HEK293 (cell line): ENCODE results near the gene STK11.
A peak's percentile ranks its signal among the peaks of the same experiment; 100 is the strongest.

Experiments
- CTCF ChIP-seq: fragments of 450-650 bp; formaldehyde crosslinking; IDR thresholded peaks from 2 replicates; pipeline ENCODE4 v1.5.1; 2016; ENCODE audit warnings: missing biosample characterization, missing genetic modification characterization
- ELK4 ChIP-seq: IDR thresholded peaks from 2 replicates; pipeline ENCODE4 v1.6.1; 2011; ENCODE audit warnings: mild to moderate bottlenecking, low read depth, low read length, borderline replicate concordance
- GLIS1 ChIP-seq: fragments of 450-650 bp; formaldehyde crosslinking; IDR thresholded peaks from 2 replicates; pipeline ENCODE4 v1.5.1; 2016; ENCODE audit warnings: missing biosample characterization, missing genetic modification characterization
- KLF10 ChIP-seq: fragments of 450-650 bp; IDR thresholded peaks from 2 replicates; pipeline ENCODE4 v1.5.1; 2018; ENCODE audit warnings: missing biosample characterization, mild to moderate bottlenecking, missing genetic modification characterization
- KLF7 ChIP-seq: fragments of 450-650 bp; formaldehyde crosslinking; IDR thresholded peaks from 2 replicates; pipeline ENCODE4 v1.5.1; 2016; ENCODE audit warnings: missing biosample characterization, missing genetic modification characterization, borderline replicate concordance
- ZBTB44 ChIP-seq: fragments of 450-650 bp; IDR thresholded peaks from 2 replicates; pipeline ENCODE4 v1.5.1; 2018; ENCODE audit warnings: missing biosample characterization, mild to moderate bottlenecking, missing genetic modification characterization
- ZNF10 ChIP-seq: fragments of 450-650 bp; formaldehyde crosslinking; IDR thresholded peaks from 2 replicates; pipeline ENCODE4 v1.5.1; 2017; ENCODE audit warnings: missing biosample characterization, missing genetic modification characterization
- ZNF148 ChIP-seq: fragments of 450-650 bp; formaldehyde crosslinking; IDR thresholded peaks from 2 replicates; pipeline ENCODE4 v1.5.0; 2017; ENCODE audit warnings: missing biosample characterization, missing genetic modification characterization, borderline replicate concordance
- ZNF23 ChIP-seq: fragments of 450-650 bp; formaldehyde crosslinking; IDR thresholded peaks from 2 replicates; pipeline ENCODE4 v1.5.1; 2016; ENCODE audit warnings: missing biosample characterization, missing genetic modification characterization, borderline replicate concordance
- ZNF274 ChIP-seq, 2 experiments: fragments of 200-500 bp in 1 of 2; fragments of 450-650 bp in 1 of 2; sonication (Bioruptor generic) in 1 of 2; formaldehyde crosslinking in 1 of 2; IDR thresholded peaks; 2 replicates each; pipeline versions ENCODE4 v1.5.1 to v1.6.1; 2014 to 2016; ENCODE audit warnings: borderline replicate concordance in 1 of 2, inconsistent platforms in 1 of 2, low read length in 1 of 2, missing biosample characterization in 1 of 2, missing genetic modification characterization in 1 of 2
- ZNF645 ChIP-seq: fragments of 450-650 bp; formaldehyde crosslinking; IDR thresholded peaks from 2 replicates; pipeline ENCODE4; 2016; ENCODE audit warnings: missing biosample characterization, missing genetic modification characterization
- ZSCAN18 ChIP-seq: fragments of 450-650 bp; formaldehyde crosslinking; IDR thresholded peaks from 2 replicates; pipeline ENCODE4 v1.5.1; 2016; ENCODE audit warnings: missing biosample characterization, missing genetic modification characterization

GRCh38 chr19:1274852-1275259 is 69.3 kb downstream of the STK11 start:
- TF ChIP-seq CTCF (peak; percentile 48), KLF7 (tag by site-specific recombination) (0 out of 2 replicates have a peak, but pooled peaks have one; percentile 75), ZNF148 (tag by site-specific recombination) (no peak), ZNF645 (tag by site-specific recombination) (no peak), ZNF274 (IDR thresholded peaks at IDR 0.05; ENCODE audit: low read length) (no peak), ZNF274 (tag by site-specific recombination; IDR thresholded peaks at IDR 0.05; ENCODE audit: borderline replicate concordance) (no peak), ZBTB44 (tag by site-specific recombination) (no peak), ZNF23 (no peak), ELK4 (no peak), KLF10 (tag by site-specific recombination) (no peak), ZNF10 (tag by site-specific recombination) (0 out of 2 replicates have a peak, but pooled peaks have one; percentile 10), ZSCAN18 (tag by site-specific recombination) (no peak), GLIS1 (no peak; the same call in none of the 2 replicates)
